Osteocyte (in vitro differentiated cells): ENCODE data around the gene B3GALT6. TPM values are rescaled to one million over a fixed set of nuclear protein-coding genes. Genes with fewer than 3 reads are reported as not detected.

Experiments
- DNase-seq: peaks from one replicate; pipeline ENCODE4 v3.0.0; 2021; ENCODE audit warnings: mixed read lengths; ENCODE audit not compliant: unreplicated experiment; ENCODE audit errors: extremely low spot score
- H3K27ac Mint-ChIP-seq: one replicate; pipeline ENCODE4 v1.8.0; 2021; ENCODE audit warnings: mild to moderate bottlenecking, mixed read lengths; ENCODE audit not compliant: unreplicated experiment
- H3K27me3 Mint-ChIP-seq: one replicate; pipeline ENCODE4 v1.8.0; 2021; ENCODE audit warnings: mixed read lengths; ENCODE audit not compliant: unreplicated experiment
- H3K36me3 Mint-ChIP-seq: one replicate; pipeline ENCODE4 v1.8.0; 2021; ENCODE audit warnings: mixed read lengths; ENCODE audit not compliant: unreplicated experiment
- H3K4me1 Mint-ChIP-seq: one replicate; pipeline ENCODE4 v1.8.0; 2021; ENCODE audit warnings: mixed read lengths; ENCODE audit not compliant: unreplicated experiment
- H3K4me3 Mint-ChIP-seq: one replicate; pipeline ENCODE4 v1.8.0; 2021; ENCODE audit warnings: mild to moderate bottlenecking, moderate library complexity, mixed read lengths; ENCODE audit not compliant: unreplicated experiment
- H3K9me3 Mint-ChIP-seq: one replicate; pipeline ENCODE4 v1.8.0; 2021; ENCODE audit warnings: mixed read lengths; ENCODE audit not compliant: unreplicated experiment
- total RNA-seq: library from RNA; stranded (reverse); gene quantifications from 2 replicates; pipeline ENCODE4 v1.2.1, GENCODE V29; 2021
- TF ChIP-seq, protein P1 (sequence below): fragments of 200-600 bp; sonication (generic); IDR thresholded peaks from 2 replicates; pipeline ENCODE4 v1.5.0; 2021; ENCODE audit warnings: antibody characterized with exemption, mild to moderate bottlenecking, moderate library complexity

B3GALT6 gene
- total RNA-seq, 1 donor from 2014 or later = 38.6 TPM

GRCh38 chr1:1241588-1242219 lies 9.7 kb downstream of the B3GALT6 start:
- no peak for DNase-seq
- H3K4me3 Mint-ChIP-seq = no peak overlapping the region
- peaks cover 22% of the 10 kb centered on the region for H3K4me1 Mint-ChIP-seq
- H3K36me3 Mint-ChIP-seq = no peaks in the 10 kb centered on the region
- H3K27ac Mint-ChIP-seq = no peak overlapping the region
- no peaks in the 10 kb centered on the region for H3K27me3 Mint-ChIP-seq
- TF ChIP-seq, protein P1, sequence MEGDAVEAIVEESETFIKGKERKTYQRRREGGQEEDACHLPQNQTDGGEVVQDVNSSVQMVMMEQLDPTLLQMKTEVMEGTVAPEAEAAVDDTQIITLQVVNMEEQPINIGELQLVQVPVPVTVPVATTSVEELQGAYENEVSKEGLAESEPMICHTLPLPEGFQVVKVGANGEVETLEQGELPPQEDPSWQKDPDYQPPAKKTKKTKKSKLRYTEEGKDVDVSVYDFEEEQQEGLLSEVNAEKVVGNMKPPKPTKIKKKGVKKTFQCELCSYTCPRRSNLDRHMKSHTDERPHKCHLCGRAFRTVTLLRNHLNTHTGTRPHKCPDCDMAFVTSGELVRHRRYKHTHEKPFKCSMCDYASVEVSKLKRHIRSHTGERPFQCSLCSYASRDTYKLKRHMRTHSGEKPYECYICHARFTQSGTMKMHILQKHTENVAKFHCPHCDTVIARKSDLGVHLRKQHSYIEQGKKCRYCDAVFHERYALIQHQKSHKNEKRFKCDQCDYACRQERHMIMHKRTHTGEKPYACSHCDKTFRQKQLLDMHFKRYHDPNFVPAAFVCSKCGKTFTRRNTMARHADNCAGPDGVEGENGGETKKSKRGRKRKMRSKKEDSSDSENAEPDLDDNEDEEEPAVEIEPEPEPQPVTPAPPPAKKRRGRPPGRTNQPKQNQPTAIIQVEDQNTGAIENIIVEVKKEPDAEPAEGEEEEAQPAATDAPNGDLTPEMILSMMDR = no peak
- H3K9me3 Mint-ChIP-seq = no peaks in the 10 kb centered on the region

DNA sequence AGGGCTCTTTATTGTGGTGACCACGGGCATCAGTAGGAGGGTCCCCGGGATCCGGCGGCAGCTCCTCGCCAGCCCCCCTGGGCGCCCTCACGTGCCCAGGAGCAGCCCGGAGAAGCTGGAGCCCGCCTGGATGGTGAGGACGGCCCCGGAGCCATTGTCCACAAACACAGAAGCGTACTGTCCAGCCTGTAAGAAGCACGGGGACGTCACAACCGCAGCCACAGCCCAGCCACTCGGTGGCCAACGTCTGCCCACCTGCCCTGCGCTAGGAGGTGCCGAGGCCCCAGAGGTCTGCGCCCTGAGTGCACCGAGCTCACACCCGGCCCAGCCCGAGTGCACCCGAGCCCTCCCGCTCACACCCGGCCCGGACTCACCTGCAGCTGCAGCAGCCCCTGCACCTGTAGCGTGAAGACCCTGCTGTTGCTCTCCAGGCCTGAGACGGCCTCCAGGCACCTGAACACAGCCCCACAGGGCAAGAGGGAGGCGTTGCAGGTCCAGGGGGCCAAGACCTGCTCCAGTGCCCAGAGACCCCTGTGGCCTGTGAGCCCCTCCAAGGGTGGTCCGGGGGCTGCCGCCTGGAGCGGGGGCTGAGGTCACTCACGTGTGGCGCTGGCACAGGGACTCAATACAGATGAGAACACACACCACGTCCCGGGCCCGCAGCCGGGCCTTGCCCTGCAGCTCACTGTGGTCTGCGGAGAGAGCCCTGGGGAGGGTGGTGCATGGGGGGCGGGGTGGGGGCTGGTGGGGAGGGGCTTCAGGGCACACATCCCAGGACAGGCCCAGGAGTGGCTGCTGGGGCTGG lies 10.6 kb downstream of the B3GALT6 start:
- Mint-ChIP-seq H3K36me3 (no peaks in the 10 kb centered on the region), H3K27ac (no peak overlapping the region), H3K27me3 (no peaks in the 10 kb centered on the region), H3K4me1 (peaks cover 14% of the 10 kb centered on the region), H3K4me3 (no peak overlapping the region), H3K9me3 (no peaks in the 10 kb centered on the region)
- DNase-seq = no peak
- TF ChIP-seq, protein P1 = no peak

DNA sequence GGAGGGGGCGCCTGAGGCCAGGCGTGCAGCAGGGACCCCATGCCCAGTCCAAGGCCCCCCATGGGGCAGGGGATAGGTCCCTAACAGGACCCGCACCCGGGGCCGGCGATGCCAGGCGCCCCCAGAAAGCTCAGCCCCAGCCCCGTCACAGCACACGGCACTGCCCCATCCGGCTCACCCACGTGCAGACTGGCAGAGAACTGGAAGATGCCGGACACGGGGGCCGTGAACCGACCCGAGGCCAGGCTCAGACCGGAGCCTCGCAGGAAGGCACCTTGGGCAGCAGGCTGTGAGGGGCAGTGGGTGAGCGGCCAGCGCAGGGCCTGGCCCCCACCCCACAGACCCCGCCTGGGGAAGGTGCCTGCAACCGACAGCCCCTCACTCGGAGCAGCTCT lies 11.2 kb downstream of the B3GALT6 start:
- no peaks in the 10 kb centered on the region for H3K36me3 Mint-ChIP-seq
- DNase-seq = no peak
- TF ChIP-seq, protein P1 = no peak
- H3K27me3 Mint-ChIP-seq = no peaks in the 10 kb centered on the region
- H3K4me1 Mint-ChIP-seq = peaks cover 12% of the 10 kb centered on the region
- no peak overlapping the region for H3K4me3 Mint-ChIP-seq
- H3K27ac Mint-ChIP-seq = no peak overlapping the region
- H3K9me3 Mint-ChIP-seq = no peaks in the 10 kb centered on the region

DNA sequence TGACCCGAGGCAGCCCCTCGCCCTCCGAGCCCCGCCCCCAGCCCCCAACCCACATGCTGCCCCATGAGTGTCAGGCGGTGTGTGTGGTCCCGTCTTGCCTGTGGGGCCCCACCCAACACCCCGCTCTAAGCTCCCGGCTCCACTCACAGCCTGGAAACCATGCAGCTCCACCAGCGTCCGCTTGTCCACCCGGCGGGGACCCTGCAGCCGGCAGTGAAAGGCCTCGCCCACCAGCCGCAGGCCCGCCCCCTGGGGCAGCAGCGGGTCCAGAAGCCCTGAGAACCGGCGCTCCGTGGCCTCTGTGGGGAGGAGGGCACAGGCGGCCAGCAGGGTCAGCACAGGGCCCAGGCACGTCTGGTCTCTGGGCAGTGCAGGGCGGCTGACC lies 11.8 kb downstream of the B3GALT6 start:
- no peak for DNase-seq
- no peak overlapping the region for H3K27ac Mint-ChIP-seq

More for the DNA sequence above, 11.8 kb downstream of the B3GALT6 start:
- H3K36me3 Mint-ChIP-seq = no peaks in the 10 kb centered on the region
- H3K27me3 Mint-ChIP-seq = no peaks in the 10 kb centered on the region
- TF ChIP-seq, protein P1 = no peak
- H3K4me3 Mint-ChIP-seq = no peak overlapping the region
- peaks cover 11% of the 10 kb centered on the region for H3K4me1 Mint-ChIP-seq
- no peaks in the 10 kb centered on the region for H3K9me3 Mint-ChIP-seq
